Measurements from ENCODE around the gene SLC9A3.

SLC9A3 gene

GRCh38 chr5:430214-430925 is 93.9 kb downstream of the SLC9A3 start:
- H3K27me3 ChIP-seq (ENCODE audit: insufficient read depth, low read length): no peaks in the 10 kb centered on the region
- peak overlapping the region; percentile 2 for H3K27ac ChIP-seq (ENCODE audit: low read depth, low read length, poor library complexity, severe bottlenecking)
- no peaks in the 10 kb centered on the region for H3K9me2 ChIP-seq (ENCODE audit: low read depth, low read length)
- TF ChIP-seq EZH2 (IDR thresholded peaks at IDR 0.05; ENCODE audit: borderline replicate concordance, low read length): no peak
- no peak for TF ChIP-seq CTCF (IDR thresholded peaks at IDR 0.05; ENCODE audit: low read length)
- H3K4me1 ChIP-seq (ENCODE audit: insufficient read depth, low read length, severe bottlenecking): peaks cover 14% of the 10 kb centered on the region
- no peak overlapping the region for H3K4me2 ChIP-seq (ENCODE audit: low read length)
- no peaks in the 10 kb centered on the region for H3F3A ChIP-seq (ENCODE audit: insufficient read depth, low read length)
- H3K4me3 ChIP-seq (ENCODE audit: low read depth, low read length, poor library complexity, severe bottlenecking): no peak overlapping the region
- H4K20me1 ChIP-seq (ENCODE audit: insufficient read depth, low read length): no peaks in the 10 kb centered on the region
- H3K9ac ChIP-seq (ENCODE audit: low read length): no peak overlapping the region
- H3K36me3 ChIP-seq (ENCODE audit: insufficient read depth, low read length): peaks cover 14% of the 10 kb centered on the region
- no peaks in the 10 kb centered on the region for H3K79me2 ChIP-seq (ENCODE audit: insufficient read depth, low read length)
- no peaks in the 10 kb centered on the region for H3K9me3 ChIP-seq (ENCODE audit: low read length)
- no peak overlapping the region for H2AFZ ChIP-seq (ENCODE audit: low read length)

GRCh38 chr5:429453-430188 is 94.6 kb downstream of the SLC9A3 start:
- Histone ChIP-seq H4K20me1 (ENCODE audit: insufficient read depth, low read length) (no peaks in the 10 kb centered on the region), H3F3A (ENCODE audit: insufficient read depth, low read length) (no peaks in the 10 kb centered on the region), H3K4me2 (ENCODE audit: low read length) (no peak overlapping the region), H3K4me3 (ENCODE audit: low read depth, low read length, poor library complexity, severe bottlenecking) (no peak overlapping the region), H3K27ac (ENCODE audit: low read depth, low read length, poor library complexity, severe bottlenecking) (no peak overlapping the region), H3K9me2 (ENCODE audit: low read depth, low read length) (no peaks in the 10 kb centered on the region), H3K79me2 (ENCODE audit: insufficient read depth, low read length) (no peaks in the 10 kb centered on the region), H3K9ac (ENCODE audit: low read length) (no peak overlapping the region), H3K4me1 (ENCODE audit: insufficient read depth, low read length, severe bottlenecking) (peaks cover 22% of the 10 kb centered on the region), H3K9me3 (ENCODE audit: low read length) (no peaks in the 10 kb centered on the region), H3K27me3 (ENCODE audit: insufficient read depth, low read length) (no peaks in the 10 kb centered on the region), H2AFZ (ENCODE audit: low read length) (no peak overlapping the region), H3K36me3 (ENCODE audit: insufficient read depth, low read length) (peaks cover 14% of the 10 kb centered on the region)
- no peak for TF ChIP-seq CTCF (IDR thresholded peaks at IDR 0.05; ENCODE audit: low read length)
- no peak for TF ChIP-seq EZH2 (IDR thresholded peaks at IDR 0.05; ENCODE audit: borderline replicate concordance, low read length)

- no peak overlapping the region for H3K4me3 ChIP-seq (ENCODE audit: low read depth, low read length, poor library complexity, severe bottlenecking)
- H4K20me1 ChIP-seq (ENCODE audit: insufficient read depth, low read length): no peaks in the 10 kb centered on the region
- H3K27ac ChIP-seq (ENCODE audit: low read depth, low read length, poor library complexity, severe bottlenecking): no peak overlapping the region
- H3K36me3 ChIP-seq (ENCODE audit: insufficient read depth, low read length): peaks cover 14% of the 10 kb centered on the region
- TF ChIP-seq CTCF (IDR thresholded peaks at IDR 0.05; ENCODE audit: low read length) (no peak), EZH2 (IDR thresholded peaks at IDR 0.05; ENCODE audit: borderline replicate concordance, low read length) (no peak)
- no peaks in the 10 kb centered on the region for H3K27me3 ChIP-seq (ENCODE audit: insufficient read depth, low read length)
- peaks cover 29% of the 10 kb centered on the region for H3K4me1 ChIP-seq (ENCODE audit: insufficient read depth, low read length, severe bottlenecking)
- no peak overlapping the region for H3K4me2 ChIP-seq (ENCODE audit: low read length)
- no peaks in the 10 kb centered on the region for H3K9me3 ChIP-seq (ENCODE audit: low read length)
- no peaks in the 10 kb centered on the region for H3K9me2 ChIP-seq (ENCODE audit: low read depth, low read length)
- no peaks in the 10 kb centered on the region for H3F3A ChIP-seq (ENCODE audit: insufficient read depth, low read length)
- no peak overlapping the region for H2AFZ ChIP-seq (ENCODE audit: low read length)
- no peak overlapping the region for H3K9ac ChIP-seq (ENCODE audit: low read length)
- no peaks in the 10 kb centered on the region for H3K79me2 ChIP-seq (ENCODE audit: insufficient read depth, low read length)
These were observed 95.3 kb downstream of the SLC9A3 start for GRCh38 chr5:428754-429452.
